Colon (tissue), 2 donors: ENCODE results near the gene PRH1.

Source experiments
- FAIRE-seq: peaks from 2 replicates; lab custom pipeline; 2012; peaks lifted over from hg19 to GRCh38; lab: Jason Lieb, UNC
- donor health status: control.
- donor health status: control.

PRH1 gene

DNA sequence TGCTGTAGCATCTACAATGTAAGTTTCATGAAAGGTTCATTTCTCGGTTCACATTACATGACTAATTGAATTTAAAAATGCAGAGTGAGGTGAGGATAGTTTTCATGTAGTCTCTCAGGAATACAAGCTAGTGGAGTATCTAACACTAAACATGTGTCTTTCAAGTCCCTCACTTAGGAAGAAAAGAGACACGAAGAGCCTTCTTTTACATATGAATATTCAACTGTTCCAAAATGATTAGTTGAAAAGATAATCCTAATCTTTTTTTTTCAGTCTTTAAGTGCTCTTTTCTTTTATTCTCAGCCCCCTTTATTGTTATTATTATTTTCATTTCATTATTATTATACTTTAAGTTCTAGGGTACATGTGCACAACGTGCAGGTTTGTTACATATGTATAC lies 45.6 kb downstream of the PRH1 start:
- no peak for FAIRE-seq
